HepG2 (cell line): ENCODE measurements around the gene FUBP3. TPM values are rescaled to one million over a fixed set of nuclear protein-coding genes. Genes with fewer than 3 reads are reported as not detected.
A peak's percentile ranks its signal among the peaks of the same experiment; 100 is the strongest.

Experiments used
- ATAC-seq: fragments of 200-7000 bp; cut with Tn5 transposase; 3 replicates; pipeline ENCODE4 v1.9.1; 2020; ENCODE audit warnings: mild to moderate bottlenecking, moderate library complexity
- BruUV-seq: library from RNA; stranded (reverse); fragments of 400-500 nt; replicated peaks from 2 replicates; lab custom pipeline; 2021; lab: Mats Ljungman, UMichigan
- CTCF ChIA-PET: fragments of 300-600 bp; formaldehyde crosslinking; extraction: SDS; loops from one replicate; lab custom pipeline; 2021; ENCODE audit warnings: low total read pairs, inconsistent platforms, low intra/inter-chr PET ratio; lab: Yijun Ruan, JAX
- POLR2A ChIA-PET: fragments of 350-600 bp; sonication (Branson Sonifier 250); formaldehyde crosslinking; loops from one replicate; lab custom pipeline; 2020; ENCODE audit warnings: antibody characterized with exemption, inconsistent platforms; lab: Yijun Ruan, JAX
- DNase-seq: peaks from one replicate; pipeline ENCODE4 v3.0.0-alpha.2; 2015; ENCODE audit warnings: low spot score
- FAIRE-seq: peaks from 3 replicates; lab custom pipeline; 2011; peaks lifted over from hg19 to GRCh38; lab: Jason Lieb, UNC
- H2AFZ ChIP-seq: one replicate; pipeline ENCODE4 v1.6.1; 2011; ENCODE audit warnings: low read length, inconsistent platforms
- H3K27ac ChIP-seq: fragments of 300-600 bp; 3 replicates; pipeline ENCODE4 v1.8.0; 2011; ENCODE audit warnings: mixed run types, mild to moderate bottlenecking, mixed read lengths, low read length, inconsistent platforms; ENCODE audit not compliant: insufficient read depth; ENCODE audit errors: extremely low read length
- H3K27me3 ChIP-seq, 2 experiments: fragments of 200-600 bp in 1 of 2; 2 replicates in 1 of 2; 3 replicates in 1 of 2; pipeline versions ENCODE4 v1.6.0 to v1.8.0; 2011; ENCODE audit warnings: low read length in 2 of 2, mild to moderate bottlenecking in 2 of 2, moderate library complexity in 2 of 2, inconsistent platforms in 1 of 2; ENCODE audit not compliant: insufficient read depth in 2 of 2, control insufficient read depth in 1 of 2
- H3K36me3 ChIP-seq, 2 experiments: fragments of 200-600 bp in 1 of 2; replicated peaks in 1 of 2; 2 replicates in 1 of 2; 3 replicates in 1 of 2; pipeline versions ENCODE4 v1.5.1 to v1.8.0; 2011; ENCODE audit warnings: low read length in 2 of 2, inconsistent platforms in 1 of 2; ENCODE audit not compliant: insufficient read depth in 2 of 2, control insufficient read depth in 1 of 2
- H3K4me1 ChIP-seq: 2 replicates; pipeline ENCODE4 v1.5.1; 2012; ENCODE audit warnings: low read length, inconsistent platforms; ENCODE audit not compliant: insufficient read depth
- H3K4me2 ChIP-seq: 2 replicates; pipeline ENCODE4 v1.6.0; 2011; ENCODE audit warnings: low read depth, low read length, inconsistent platforms
- H3K4me3 ChIP-seq, 3 experiments: fragments of 200-600 bp in 1 of 3; sonication (generic), shearing (Covaris generic) in 1 of 3; replicated peaks in 1 of 3; 2 replicates each; pipeline ENCODE4 v1.5.1; 2011 to 2016; ENCODE audit warnings: low read length in 3 of 3, inconsistent platforms in 2 of 3, low read depth in 2 of 3, mild to moderate bottlenecking in 2 of 3, control low read depth in 1 of 3, mixed read lengths in 1 of 3; ENCODE audit not compliant: insufficient read depth in 1 of 3
- H3K79me2 ChIP-seq: one replicate; pipeline ENCODE4 v1.6.1; 2011; ENCODE audit warnings: low read length, inconsistent platforms; ENCODE audit not compliant: insufficient read depth
- H3K9ac ChIP-seq: 2 replicates; pipeline ENCODE4 v1.6.0; 2011; ENCODE audit warnings: mild to moderate bottlenecking, low read depth, low read length, inconsistent platforms; ENCODE audit not compliant: insufficient read depth
- H3K9me3 ChIP-seq: 2 replicates; pipeline ENCODE4 v1.5.1; 2012; ENCODE audit warnings: mild to moderate bottlenecking, low read length
- H4K20me1 ChIP-seq: 2 replicates; pipeline ENCODE4 v1.6.0; 2011; ENCODE audit warnings: inconsistent platforms, mild to moderate bottlenecking, low read length, moderate library complexity; ENCODE audit not compliant: insufficient read depth
- ELF3 ChIP-seq: IDR thresholded peaks from 2 replicates; pipeline ENCODE4 v1.6.1; 2016; ENCODE audit warnings: missing genetic modification reagents, missing compliant biosample characterization
- FOXA1 ChIP-seq, 2 experiments: fragments of 450-650 bp in 1 of 2; sonication (generic) in 1 of 2; formaldehyde crosslinking in 1 of 2; IDR thresholded peaks; 2 replicates each; pipeline versions ENCODE4 v1.4.0 to v1.6.1; 2016 to 2020; ENCODE audit warnings: missing genetic modification reagents in 1 of 2
- GABPB1 ChIP-seq: IDR thresholded peaks from 2 replicates; pipeline ENCODE4 v1.6.1; 2016; ENCODE audit warnings: mild to moderate bottlenecking, missing genetic modification reagents, moderate library complexity, missing compliant biosample characterization
- GATA4 ChIP-seq: sonication (generic); IDR thresholded peaks from 2 replicates; pipeline ENCODE4 v1.6.1; 2016; ENCODE audit warnings: antibody characterized with exemption, low read depth, borderline replicate concordance
- HIVEP1 ChIP-seq: sonication (generic); formaldehyde crosslinking; IDR thresholded peaks from 2 replicates; pipeline ENCODE4 v1.4.0; 2020; ENCODE audit warnings: mild to moderate bottlenecking, missing genetic modification reagents
- HNRNPL ChIP-seq: fragments of 200-400 bp; formaldehyde crosslinking; IDR thresholded peaks from 2 replicates; pipeline ENCODE4 v1.6.1; 2017; ENCODE audit warnings: mild to moderate bottlenecking, low read depth, low read length
- NFYC ChIP-seq: IDR thresholded peaks from 2 replicates; pipeline ENCODE4 v1.6.1; 2016; ENCODE audit warnings: missing genetic modification reagents, missing compliant biosample characterization
- NR1H2 ChIP-seq: sonication (generic); formaldehyde crosslinking; IDR thresholded peaks from 2 replicates; pipeline ENCODE4 v1.8.1; 2022; ENCODE audit warnings: low read depth, missing genetic modification reagents, borderline replicate concordance
- RBM22 ChIP-seq: fragments of 200-400 bp; formaldehyde crosslinking; optimal IDR thresholded peaks from 2 replicates; pipeline ENCODE3; 2017; ENCODE audit warnings: mild to moderate bottlenecking, low read length, moderate library complexity
- XBP1 ChIP-seq: sonication (generic); formaldehyde crosslinking; IDR thresholded peaks from 2 replicates; pipeline ENCODE4 v1.5.0; 2020; ENCODE audit warnings: missing genetic modification reagents
- XRCC5 ChIP-seq: fragments of 200-400 bp; formaldehyde crosslinking; optimal IDR thresholded peaks from 2 replicates; pipeline ENCODE3; 2017; ENCODE audit warnings: mild to moderate bottlenecking, low read length
- ZBTB20 ChIP-seq: sonication (generic); formaldehyde crosslinking; IDR thresholded peaks from 2 replicates; pipeline ENCODE4 v1.8.1; 2023; ENCODE audit warnings: missing genetic modification reagents, low read depth, mild to moderate bottlenecking, borderline replicate concordance
- ZBTB3 ChIP-seq: sonication (generic); formaldehyde crosslinking; IDR thresholded peaks from 2 replicates; pipeline ENCODE4 v1.4.0; 2020; ENCODE audit warnings: low read depth, mild to moderate bottlenecking, moderate library complexity, missing genetic modification reagents, borderline replicate concordance
- ZFP82 ChIP-seq: sonication (generic); formaldehyde crosslinking; IDR thresholded peaks from 2 replicates; pipeline ENCODE4 v1.5.1; 2020; ENCODE audit warnings: mild to moderate bottlenecking, missing genetic modification reagents, borderline replicate concordance
- ZMYM3 ChIP-seq: sonication (generic); formaldehyde crosslinking; IDR thresholded peaks from 2 replicates; pipeline ENCODE4 v1.5.1; 2020; ENCODE audit warnings: mild to moderate bottlenecking, missing genetic modification reagents
- ZNF678 ChIP-seq: sonication (generic); formaldehyde crosslinking; IDR thresholded peaks from 2 replicates; pipeline ENCODE4 v1.4.0; 2020; ENCODE audit warnings: mild to moderate bottlenecking, missing genetic modification reagents
- ZNF713 ChIP-seq: sonication (generic); formaldehyde crosslinking; IDR thresholded peaks from 2 replicates; pipeline ENCODE4 v1.4.0; 2020; ENCODE audit warnings: mild to moderate bottlenecking, missing genetic modification reagents
- WGBS: methylation state at CpG from one replicate; pipeline ENCODE4 v1.1.6; 2017; ENCODE audit warnings: low lambda C conversion rate; 5-methylcytosine and 5-hydroxymethylcytosine counted together
- in situ Hi-C: cut with HindIII; loops from 2 replicates; pipeline ENCODE4 v1.10.0; 2017; ENCODE audit warnings: low pct_unique_long_range_greater_than_20kb; ENCODE audit not compliant: extremely low pct_ligation_motif_present
- intact Hi-C: fragments of 100-400 bp; cut with micrococcal nuclease; formaldehyde crosslinking; loops from one replicate; pipeline ENCODE4 v1.10.0; 2022; ENCODE audit not compliant: unreplicated experiment
- polyA plus RNA-seq, 8 experiments: library from polyadenylated mRNA; depleted of rRNA in 3 of 8; stranded (reverse) in 7 of 8; unstranded in 1 of 8; fragments of >200 nt; fragmentation: Illumina TruSeq in 4 of 8; extraction: Trizol in 4 of 8; gene quantifications; 2 replicates each; pipeline versions ENCODE4 v1.2.1 to v1.2.3, GENCODE V29; 2011 to 2016; ENCODE audit warnings: low read depth in 4 of 8, missing spikeins in 1 of 8, mixed read lengths in 1 of 8; ENCODE audit not compliant: insufficient read depth in 1 of 8
- total RNA-seq, 5 experiments: library from RNA; depleted of rRNA; stranded (reverse); fragments of >200 nt; fragmentation: Illumina TruSeq; extraction: Trizol; gene quantifications; 2 replicates each; pipeline ENCODE4 v1.2.3, GENCODE V29; 2016; ENCODE audit warnings: low read depth in 1 of 5
- TF ChIP-seq, protein P1 (sequence below): sonication (generic); formaldehyde crosslinking; IDR thresholded peaks from 2 replicates; pipeline ENCODE4 v1.4.0; 2020; ENCODE audit warnings: missing genetic modification reagents

FUBP3 gene
- total and polyA plus RNA-seq, 2 of the 13 experiments (the other 11 are each of a cell fraction or from before 2014, with no cell fraction given): 28.7 to 40.0 TPM

- Histone ChIP-seq H2AFZ (no peak overlapping the region), H3K9me3 (no peaks in the 10 kb centered on the region), H3K27ac (no peak overlapping the region), H3K9ac (no peak overlapping the region), H3K4me3 (no peak overlapping the region), H3K27me3 (no peaks in the 10 kb centered on the region), H3K79me2 (no peaks in the 10 kb centered on the region), H3K36me3 (peaks cover 17 to 28% of the 10 kb centered on the region in 2 experiments; a peak in 4 of 5 replicates), H3K4me2 (no peak overlapping the region), H4K20me1 (no peaks in the 10 kb centered on the region), H3K4me1 (no peaks in the 10 kb centered on the region)
- TF ChIP-seq RBM22 (peak; percentile 8), ELF3 (CRISPR knock-in tag) (no peak)
- TF ChIP-seq, protein P1, sequence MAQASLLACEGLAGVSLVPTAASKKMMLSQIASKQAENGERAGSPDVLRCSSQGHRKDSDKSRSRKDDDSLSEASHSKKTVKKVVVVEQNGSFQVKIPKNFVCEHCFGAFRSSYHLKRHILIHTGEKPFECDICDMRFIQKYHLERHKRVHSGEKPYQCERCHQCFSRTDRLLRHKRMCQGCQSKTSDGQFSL (CRISPR knock-in tag): no peak
- BruUV-seq: no TSS peak
- in situ Hi-C loops (no loop called here), intact Hi-C loops (no loop called here)
- ATAC-seq: no peak
- ChIA-PET CTCF (no interaction called here), POLR2A (no interaction called here)
- no peak for FAIRE-seq
- DNase-seq: no peak
- WGBS: 93% methylated on average over 20 of the region's 20 CpGs
These were observed 59.9 kb downstream of the FUBP3 start for GRCh38 chr9:130639124-130639765.

DNA sequence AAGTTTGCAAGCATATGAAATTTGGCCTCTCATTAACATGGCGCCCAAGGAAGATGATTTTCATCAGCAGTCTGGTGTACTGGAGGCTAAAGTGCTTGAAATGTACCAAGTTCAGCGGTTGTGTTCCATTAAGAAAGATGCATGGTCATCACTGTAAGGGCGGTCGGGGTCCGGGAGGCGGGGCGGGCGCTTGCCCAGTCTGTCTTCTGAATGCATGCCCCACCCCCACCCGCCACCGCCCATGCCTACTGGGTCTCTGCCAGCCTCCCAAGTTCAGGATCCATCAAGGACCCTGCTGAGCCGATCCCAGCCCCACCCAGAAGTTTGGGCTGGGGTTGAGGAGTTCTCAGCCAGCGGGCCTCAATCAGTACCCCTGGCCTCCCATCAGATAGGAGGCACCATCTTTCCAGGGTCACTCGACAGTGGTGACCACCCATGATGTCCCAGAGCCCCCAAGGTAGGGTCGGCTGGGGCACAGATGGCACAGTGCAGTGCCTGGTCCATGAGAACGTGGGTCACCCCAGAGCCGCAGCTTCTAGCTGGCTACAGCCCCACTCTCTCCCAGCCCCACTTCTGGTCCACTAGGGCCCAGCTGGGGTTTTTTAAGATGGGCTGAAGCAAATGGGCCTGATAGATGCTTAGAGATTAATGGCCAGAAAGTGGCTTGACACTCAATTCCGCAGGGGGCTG, 60.6 kb downstream of the FUBP3 start:
- intact Hi-C loops: no loop called here

More for the DNA sequence above, 60.6 kb downstream of the FUBP3 start:
- DNase-seq (no peak), ATAC-seq (peak; percentile 29), FAIRE-seq (no peak)
- H3K27ac ChIP-seq: no peak overlapping the region
- no peaks in the 10 kb centered on the region for H3K9me3 ChIP-seq
- POLR2A ChIA-PET: no interaction called here
- H4K20me1 ChIP-seq: no peaks in the 10 kb centered on the region
- CTCF ChIA-PET: no interaction called here
- in situ Hi-C loops: no loop called here
- H3K36me3 ChIP-seq: peaks cover 12 to 21% of the 10 kb centered on the region in 2 experiments; a peak in 4 of 5 replicates
- no peaks in the 10 kb centered on the region for H3K4me1 ChIP-seq
- no peaks in the 10 kb centered on the region for H3K27me3 ChIP-seq
- H3K9ac ChIP-seq: no peak overlapping the region
- H3K4me3 ChIP-seq: no peak overlapping the region
- H3K79me2 ChIP-seq: no peaks in the 10 kb centered on the region
- 97% methylated on average over 13 of the region's 17 CpGs for WGBS
- H3K4me2 ChIP-seq: no peak overlapping the region
- no TSS peak for BruUV-seq
- TF ChIP-seq HNRNPL: no peak
- no peak for TF ChIP-seq ZNF678 (CRISPR knock-in tag)
- no peak for TF ChIP-seq ZNF713 (CRISPR knock-in tag)
- no peak for TF ChIP-seq HIVEP1 (CRISPR knock-in tag)
- no peak for TF ChIP-seq GATA4
- no peak for TF ChIP-seq ZFP82 (CRISPR knock-in tag)
- no peak for TF ChIP-seq XBP1 (CRISPR knock-in tag)
- TF ChIP-seq NFYC (CRISPR knock-in tag): no peak
- no peak for TF ChIP-seq GABPB1 (CRISPR knock-in tag)
- TF ChIP-seq ZMYM3 (CRISPR knock-in tag): no peak
- TF ChIP-seq ZBTB3 (CRISPR knock-in tag): no peak
- no peak for TF ChIP-seq NR1H2 (CRISPR knock-in tag)
- no peak for TF ChIP-seq ZBTB20 (CRISPR knock-in tag)
- no peak for TF ChIP-seq FOXA1 (IDR thresholded peaks at IDR 0.05)
- TF ChIP-seq FOXA1 (CRISPR knock-in tag; IDR thresholded peaks at IDR 0.05): no peak
- TF ChIP-seq XRCC5: no peak
- H2AFZ ChIP-seq: no peak overlapping the region
